HepG2 (cell line): ENCODE measurements around the gene GNA12.

Experiments used
- CBFB ChIP-seq: sonication (generic); formaldehyde crosslinking; IDR thresholded peaks from 2 replicates; pipeline ENCODE4 v1.4.0; 2020; ENCODE audit warnings: missing genetic modification reagents
- KIAA2018 ChIP-seq: sonication (generic); formaldehyde crosslinking; IDR thresholded peaks from 2 replicates; pipeline ENCODE4 v1.5.0; 2020; ENCODE audit warnings: mild to moderate bottlenecking, missing genetic modification reagents, borderline replicate concordance
- KLF9 ChIP-seq: IDR thresholded peaks from 2 replicates; pipeline ENCODE4 v1.6.1; 2016; ENCODE audit warnings: low read depth
- ZBTB21 ChIP-seq: sonication (generic); formaldehyde crosslinking; IDR thresholded peaks from 2 replicates; pipeline ENCODE4 v1.4.0; 2020; ENCODE audit warnings: missing genetic modification reagents
- ZNF12 ChIP-seq: sonication (generic); formaldehyde crosslinking; IDR thresholded peaks from 2 replicates; pipeline ENCODE4 v1.5.0; 2020; ENCODE audit warnings: missing genetic modification reagents
- TF ChIP-seq, protein P1 (sequence below): IDR thresholded peaks from 2 replicates; pipeline ENCODE4 v1.4.0; 2020; ENCODE audit warnings: mild to moderate bottlenecking, missing genetic modification reagents

DNA sequence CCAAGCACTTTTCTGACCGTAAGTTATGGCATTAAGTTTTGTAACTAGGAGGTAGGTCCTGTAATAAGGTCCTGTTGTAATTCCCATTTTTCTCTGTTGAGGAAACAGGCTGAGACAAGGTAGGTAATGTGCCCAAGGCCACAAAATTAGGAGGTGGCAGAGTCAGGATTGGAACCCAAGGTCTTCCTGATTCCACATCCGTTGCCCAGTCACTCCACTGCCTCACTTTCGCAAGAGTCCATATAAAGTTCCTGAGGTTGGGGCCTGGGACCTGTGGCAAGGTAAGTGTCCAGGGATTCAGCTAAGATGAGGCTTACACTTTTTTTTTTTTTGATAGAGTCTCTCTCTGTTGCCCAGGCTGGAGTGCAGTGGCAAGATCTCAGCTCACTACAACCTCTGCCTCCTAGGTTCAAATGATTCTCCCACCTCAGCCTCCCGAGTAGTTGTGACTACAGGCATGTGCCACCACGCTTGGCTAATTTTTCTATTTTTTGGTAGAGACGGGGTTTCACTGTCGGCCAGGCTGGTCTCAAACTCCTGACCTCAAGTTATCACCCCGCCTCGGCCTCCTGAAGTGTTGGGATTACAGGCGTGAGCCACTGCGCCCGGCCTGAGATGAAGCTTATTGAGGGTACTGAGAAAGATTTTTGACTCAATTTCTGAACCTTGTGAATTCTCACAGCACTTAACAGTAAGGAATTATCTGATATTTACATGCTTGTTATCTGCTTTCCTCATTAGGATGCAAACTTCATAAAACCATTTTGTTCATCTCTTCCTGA lies 20.3 kb upstream of the GNA12 start:
- TF ChIP-seq ZBTB21 (no peak), KLF9 (CRISPR knock-in tag) (no peak), ZNF12 (CRISPR knock-in tag) (no peak), CBFB (CRISPR knock-in tag) (no peak), KIAA2018 (CRISPR knock-in tag) (no peak)
- TF ChIP-seq, protein P1, sequence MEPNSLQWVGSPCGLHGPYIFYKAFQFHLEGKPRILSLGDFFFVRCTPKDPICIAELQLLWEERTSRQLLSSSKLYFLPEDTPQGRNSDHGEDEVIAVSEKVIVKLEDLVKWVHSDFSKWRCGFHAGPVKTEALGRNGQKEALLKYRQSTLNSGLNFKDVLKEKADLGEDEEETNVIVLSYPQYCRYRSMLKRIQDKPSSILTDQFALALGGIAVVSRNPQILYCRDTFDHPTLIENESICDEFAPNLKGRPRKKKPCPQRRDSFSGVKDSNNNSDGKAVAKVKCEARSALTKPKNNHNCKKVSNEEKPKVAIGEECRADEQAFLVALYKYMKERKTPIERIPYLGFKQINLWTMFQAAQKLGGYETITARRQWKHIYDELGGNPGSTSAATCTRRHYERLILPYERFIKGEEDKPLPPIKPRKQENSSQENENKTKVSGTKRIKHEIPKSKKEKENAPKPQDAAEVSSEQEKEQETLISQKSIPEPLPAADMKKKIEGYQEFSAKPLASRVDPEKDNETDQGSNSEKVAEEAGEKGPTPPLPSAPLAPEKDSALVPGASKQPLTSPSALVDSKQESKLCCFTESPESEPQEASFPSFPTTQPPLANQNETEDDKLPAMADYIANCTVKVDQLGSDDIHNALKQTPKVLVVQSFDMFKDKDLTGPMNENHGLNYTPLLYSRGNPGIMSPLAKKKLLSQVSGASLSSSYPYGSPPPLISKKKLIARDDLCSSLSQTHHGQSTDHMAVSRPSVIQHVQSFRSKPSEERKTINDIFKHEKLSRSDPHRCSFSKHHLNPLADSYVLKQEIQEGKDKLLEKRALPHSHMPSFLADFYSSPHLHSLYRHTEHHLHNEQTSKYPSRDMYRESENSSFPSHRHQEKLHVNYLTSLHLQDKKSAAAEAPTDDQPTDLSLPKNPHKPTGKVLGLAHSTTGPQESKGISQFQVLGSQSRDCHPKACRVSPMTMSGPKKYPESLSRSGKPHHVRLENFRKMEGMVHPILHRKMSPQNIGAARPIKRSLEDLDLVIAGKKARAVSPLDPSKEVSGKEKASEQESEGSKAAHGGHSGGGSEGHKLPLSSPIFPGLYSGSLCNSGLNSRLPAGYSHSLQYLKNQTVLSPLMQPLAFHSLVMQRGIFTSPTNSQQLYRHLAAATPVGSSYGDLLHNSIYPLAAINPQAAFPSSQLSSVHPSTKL (CRISPR knock-in tag), result no peak
